ES-I3 (cell line): ENCODE results near the gene CHD5.
A peak's percentile ranks its signal among the peaks of the same experiment; 100 is the strongest.

Experiments
- H3K36me3 ChIP-seq: 2 replicates; pipeline ENCODE4 v1.6.1; 2013; ENCODE audit warnings: mild to moderate bottlenecking, low read length, control low read depth, moderate library complexity; ENCODE audit not compliant: insufficient read depth
- H3K4me1 ChIP-seq: 2 replicates; pipeline ENCODE4 v1.6.1; 2013; ENCODE audit warnings: mild to moderate bottlenecking, control low read depth, low read length; ENCODE audit not compliant: insufficient read depth
- H3K9ac ChIP-seq: 2 replicates; pipeline ENCODE4 v1.6.1; 2013; ENCODE audit warnings: low read depth, mild to moderate bottlenecking, low read length, moderate library complexity
- H3K9me3 ChIP-seq: 2 replicates; pipeline ENCODE4 v1.6.1; 2013; ENCODE audit warnings: mild to moderate bottlenecking, low read length, moderate library complexity; ENCODE audit not compliant: control insufficient read depth, insufficient read depth

Gene CHD5

GRCh38 chr1:6062670-6063069 is 117.5 kb downstream of the CHD5 start:
- H3K9me3 ChIP-seq: no peaks in the 10 kb centered on the region
- H3K36me3 ChIP-seq: no peaks in the 10 kb centered on the region
- no peak overlapping the region for H3K9ac ChIP-seq
- H3K4me1 ChIP-seq: no peaks in the 10 kb centered on the region

GRCh38 chr1:6059866-6060265 is 120.3 kb downstream of the CHD5 start:
- H3K9me3 ChIP-seq: no peaks in the 10 kb centered on the region
- H3K36me3 ChIP-seq: no peaks in the 10 kb centered on the region
- no peak overlapping the region for H3K9ac ChIP-seq
- no peaks in the 10 kb centered on the region for H3K4me1 ChIP-seq

GRCh38 chr1:6057170-6057845 is 122.8 kb downstream of the CHD5 start:
- H3K36me3 ChIP-seq: no peaks in the 10 kb centered on the region

GRCh38 chr1:6056572-6056948 is 123.6 kb downstream of the CHD5 start:
- H3K9ac ChIP-seq: no peak overlapping the region
- 0 out of 2 replicates have a peak, but pooled peaks cover 4% of the 10 kb centered on the region for H3K4me1 ChIP-seq
- H3K36me3 ChIP-seq: no peaks in the 10 kb centered on the region
- H3K9me3 ChIP-seq: no peaks in the 10 kb centered on the region

More at GRCh38 chr1:6057170-6057845, 122.8 kb downstream of the CHD5 start:
- Histone ChIP-seq H3K4me1 (0 out of 2 replicates have a peak, but pooled peaks cover 4% of the 10 kb centered on the region), H3K9me3 (no peaks in the 10 kb centered on the region), H3K9ac (no peak overlapping the region)

- Histone ChIP-seq H3K4me1 (0 out of 2 replicates have a peak, but pooled peaks cover 4% of the 10 kb centered on the region), H3K36me3 (no peaks in the 10 kb centered on the region), H3K9me3 (no peaks in the 10 kb centered on the region), H3K9ac (no peak overlapping the region)
Measured at GRCh38 chr1:6054596-6054995, 125.5 kb downstream of the CHD5 start.

GRCh38 chr1:6053206-6053546 is 126.9 kb downstream of the CHD5 start:
- no peaks in the 10 kb centered on the region for H3K9me3 ChIP-seq
- H3K4me1 ChIP-seq: 0 out of 2 replicates have a peak, but pooled peaks cover 4% of the 10 kb centered on the region
- no peak overlapping the region for H3K9ac ChIP-seq
- H3K36me3 ChIP-seq: no peaks in the 10 kb centered on the region

GRCh38 chr1:6052543-6053205 is 127.4 kb downstream of the CHD5 start:
- H3K36me3 ChIP-seq: no peaks in the 10 kb centered on the region
- H3K4me1 ChIP-seq: 0 out of 2 replicates have a peak, but pooled peaks cover 4% of the 10 kb centered on the region
- peak overlapping the region; percentile 10; the same call in 1 of the 2 replicates for H3K9ac ChIP-seq
- H3K9me3 ChIP-seq: no peaks in the 10 kb centered on the region
